Psoas muscle (tissue), 8 donors: ENCODE results near the gene SGSH. TPM values are rescaled to one million over a fixed set of nuclear protein-coding genes. Genes with fewer than 3 reads are reported as not detected.

Source experiments
- ATAC-seq, 4 donors: fragments of 200-7000 bp; cut with Tn5 transposase; one replicate each; pipeline ENCODE4 v1.9.1; 2020; ENCODE audit warnings: moderate library complexity in 3 of 4, mild to moderate bottlenecking in 2 of 4
- DNase-seq, 2 donors: peaks; one replicate each; pipeline ENCODE4 v3.0.0-alpha.2; 2020
- H3K27ac ChIP-seq: fragments of 200-600 bp; one replicate; pipeline ENCODE4 v1.8.0; 2022
- H3K27me3 ChIP-seq, 3 donors: fragments of 200-600 bp in 1 of 3; one replicate each; pipeline versions ENCODE4 v1.6.1 to v1.8.0; 2013 to 2022; ENCODE audit warnings: low read length in 2 of 3, mild to moderate bottlenecking in 2 of 3, moderate library complexity in 1 of 3; ENCODE audit not compliant: insufficient read depth in 3 of 3
- H3K36me3 ChIP-seq, 2 donors: fragments of 200-600 bp in 1 of 2; one replicate each; pipeline versions ENCODE4 v1.6.1 to v1.8.0; 2013 to 2022; ENCODE audit warnings: low read depth in 1 of 2, mild to moderate bottlenecking in 1 of 2, moderate library complexity in 1 of 2; ENCODE audit not compliant: insufficient read depth in 1 of 2
- H3K4me1 ChIP-seq: fragments of 200-600 bp; one replicate; pipeline ENCODE4 v1.8.0; 2022
- H3K4me3 ChIP-seq: fragments of 200-600 bp; one replicate; pipeline ENCODE4 v1.8.0; 2022; ENCODE audit warnings: mild to moderate bottlenecking
- H3K9me3 ChIP-seq: fragments of 200-600 bp; one replicate; pipeline ENCODE4 v1.8.0; 2022
- CTCF ChIP-seq: fragments of 200-600 bp; IDR thresholded peaks from one replicate; pipeline ENCODE4 v1.8.0; 2022; ENCODE audit warnings: antibody characterized with exemption
- WGBS, 3 donors: extraction: QIAGEN DNeasy Blood & Tissue Kit; methylation state at CpG; one replicate each; pipeline versions ENCODE4 v1.1.6 to v1.1.7; 2013; 5-methylcytosine and 5-hydroxymethylcytosine counted together
- intact Hi-C, 2 donors: fragments of 100-400 bp; cut with DNase I; formaldehyde crosslinking; loops; one replicate each; pipeline versions ENCODE4 v1.11.0 to v1.14.2; 2022
- polyA plus RNA-seq, 3 donors: library from polyadenylated mRNA; stranded (reverse); fragments of 200-250 nt; gene quantifications; one replicate each; pipeline ENCODE4 v1.2.3, GENCODE V29; 2013
- total RNA-seq, 4 donors: library from RNA; stranded (reverse); fragmentation: NEBNext Ultra II Directional in 2 of 4; extraction: Animal tissue kit (Norgen Biotek cat#: 25700) in 2 of 4; gene quantifications; one replicate each; pipeline versions ENCODE4 v1.2.1 to v1.2.4, GENCODE V29; 2021 to 2023
- donor health status: healthy with polysubstance abuse.
- donor health status: DM: no; HTN: no; CAD: no; lungs with moderate emphysema.
- donor health status: Bipolar disorder and iron deficiency.
- donor health status: healthy.
- donor health status: DM: yes; HTN: yes; CAD: no.
- donor health status: DM: no; HTN: no; CAD: no.
- donor health status: DM: no; HTN: no; CAD: no.
- donor health status: DM: yes; HTN: yes; CAD: no.

The SGSH gene
- total and polyA plus RNA-seq, 7 donors: 4.7 to 16.6 (median 5.6) TPM

DNA sequence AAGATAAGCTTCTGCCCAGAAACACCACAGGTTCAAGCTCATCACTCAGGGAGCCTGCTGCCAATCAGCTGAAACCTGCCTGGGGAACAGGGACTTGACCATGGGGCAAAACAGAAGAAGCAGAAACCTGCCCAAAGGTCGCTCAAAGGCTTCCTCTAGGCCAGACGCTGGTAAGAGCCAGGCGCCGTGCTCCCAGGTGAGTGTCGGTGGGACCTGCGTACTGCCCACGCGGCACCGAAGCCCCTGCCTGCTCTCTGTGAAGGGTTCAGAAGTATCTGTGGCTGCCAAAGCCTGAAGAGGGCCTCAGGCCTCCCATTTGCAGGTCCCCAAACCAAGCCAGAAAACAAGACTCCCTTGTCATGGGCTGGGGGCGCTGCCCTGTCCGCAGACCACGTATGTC, 10.4 kb downstream of the SGSH start:
- DNase-seq (no peak), ATAC-seq (no peak)
- H3K9me3 ChIP-seq: no peaks in the 10 kb centered on the region
- H3K27ac ChIP-seq: no peak overlapping the region
- no peak overlapping the region for H3K4me3 ChIP-seq
- TF ChIP-seq CTCF: no peak
- intact Hi-C loops: no loop called here
- peaks cover 4 to 64% of the 10 kb centered on the region in 2 donors for H3K36me3 ChIP-seq
- H3K27me3 ChIP-seq: no peaks in the 10 kb centered on the region
- 86 to 94% (median 89%) methylated on average over 12 of the region's 12 CpGs for WGBS, 3 donors
- no peaks in the 10 kb centered on the region for H3K4me1 ChIP-seq

GRCh38 chr17:80208050-80208449, 12.1 kb downstream of the SGSH start:
- intact Hi-C loops: no loop called here
- H3K36me3 ChIP-seq: peaks cover 4 to 47% of the 10 kb centered on the region in 2 donors
- WGBS, 3 donors: 91 to 97% (median 95%) methylated on average over 11 to 16 of the region's 16 CpGs
- DNase-seq (no peak), ATAC-seq (peak in 1 of 4 donors; percentile 12)
- no peak overlapping the region for H3K4me3 ChIP-seq
- H3K9me3 ChIP-seq: no peaks in the 10 kb centered on the region
- H3K4me1 ChIP-seq: no peaks in the 10 kb centered on the region
- H3K27me3 ChIP-seq: no peaks in the 10 kb centered on the region
- no peak for TF ChIP-seq CTCF
- no peak overlapping the region for H3K27ac ChIP-seq

DNA sequence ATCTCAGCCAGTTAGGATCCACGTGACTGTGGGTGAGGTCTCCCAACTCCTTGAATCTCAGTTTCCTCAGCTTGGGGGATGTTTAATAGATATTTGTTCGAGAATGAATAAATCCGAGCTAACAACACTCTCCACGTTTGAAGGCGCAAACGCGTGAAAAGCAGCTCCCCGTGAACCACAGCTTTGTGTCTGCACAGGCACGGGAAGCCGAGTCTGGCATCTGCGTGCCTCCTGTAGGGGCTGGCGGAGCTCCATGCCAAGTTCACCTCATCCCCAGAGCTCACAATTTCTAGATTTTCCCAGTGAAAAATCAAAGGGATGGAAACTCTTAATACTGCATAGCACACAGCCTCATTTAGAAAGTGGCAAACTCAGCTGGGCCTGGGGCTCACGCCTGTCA, 14.3 kb downstream of the SGSH start:
- WGBS, 3 donors: 88 to 91% (median 88%) methylated on average over 13 of the region's 13 CpGs
- intact Hi-C loops: no loop called here
- Histone ChIP-seq H3K36me3 (peaks cover 0 to 26% of the 10 kb centered on the region in 2 donors), H3K27ac (no peak overlapping the region), H3K27me3 (no peaks in the 10 kb centered on the region), H3K4me1 (no peaks in the 10 kb centered on the region), H3K4me3 (no peak overlapping the region), H3K9me3 (no peaks in the 10 kb centered on the region)
- DNase-seq (no peak), ATAC-seq (no peak)
- no peak for TF ChIP-seq CTCF

- no peak for TF ChIP-seq CTCF
- DNase-seq: no peak
- Histone ChIP-seq H3K36me3 (peaks cover 0 to 16% of the 10 kb centered on the region in 2 donors), H3K27me3 (no peaks in the 10 kb centered on the region), H3K27ac (no peak overlapping the region), H3K9me3 (no peaks in the 10 kb centered on the region), H3K4me1 (no peaks in the 10 kb centered on the region), H3K4me3 (no peak overlapping the region)
- intact Hi-C loops: no loop called here
- WGBS, 3 donors: 79 to 85% (median 83%) methylated on average over 15 to 19 of the region's 19 CpGs
- peak in 1 of 4 donors; percentile 34 for ATAC-seq
These were observed 15.3 kb downstream of the SGSH start for GRCh38 chr17:80204626-80205468.
